ENCODE results near the gene TBC1D8.

The TBC1D8 gene

DNA sequence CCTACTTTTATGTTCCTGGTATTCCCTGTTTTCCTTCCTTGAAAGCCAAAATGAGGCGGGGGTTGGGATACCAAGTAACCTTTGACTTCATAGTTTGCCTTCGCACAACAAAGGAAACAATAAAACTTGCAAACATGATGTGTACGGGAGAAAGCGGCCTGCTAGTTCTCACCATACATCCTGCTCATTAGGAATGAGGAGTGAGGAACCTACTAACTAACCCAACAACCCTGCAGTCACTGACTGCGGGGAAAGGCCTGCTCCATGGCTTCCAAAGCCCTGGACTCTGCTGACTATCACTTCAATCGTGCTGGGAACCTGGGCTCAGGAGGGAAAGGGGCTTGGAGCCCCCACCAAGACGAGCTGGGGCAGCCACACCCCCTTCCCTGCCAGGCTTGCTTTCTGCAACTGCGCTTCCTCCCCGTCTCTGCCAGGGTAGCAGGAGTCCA is 124.9 kb downstream of the TBC1D8 start:
- H3K4me3 ChIP-seq (ENCODE audit: low read depth, low read length), result no peak overlapping the region
- no peak for DNase-seq (ENCODE audit: low read depth)
- TF ChIP-seq CTCF (conservative IDR thresholded peaks at IDR 0.05; ENCODE audit: low read depth, low read length), result no peak

DNA sequence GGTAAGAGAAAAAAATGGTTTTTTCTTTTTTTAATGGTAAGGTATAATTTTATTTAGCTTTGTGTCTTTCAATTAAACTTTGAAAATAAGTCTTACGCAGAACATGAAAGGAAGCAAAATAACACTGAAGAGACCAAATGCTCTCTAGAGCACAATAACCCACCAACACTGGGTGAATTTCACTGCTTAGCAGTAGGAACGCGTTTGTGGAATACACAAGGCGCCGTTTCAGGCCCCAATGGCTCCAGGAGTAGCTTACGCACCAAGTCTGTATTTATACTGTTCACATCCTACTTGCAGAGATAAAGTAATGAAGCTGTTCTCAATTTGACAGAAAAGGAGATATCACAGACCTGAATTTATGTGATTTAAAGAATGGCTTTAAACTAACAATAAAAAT is 125.6 kb downstream of the TBC1D8 start:
- no peak for DNase-seq (ENCODE audit: low read depth)
- no peak for TF ChIP-seq CTCF (conservative IDR thresholded peaks at IDR 0.05; ENCODE audit: low read depth, low read length)
- no peak overlapping the region for H3K4me3 ChIP-seq (ENCODE audit: low read depth, low read length)

DNA sequence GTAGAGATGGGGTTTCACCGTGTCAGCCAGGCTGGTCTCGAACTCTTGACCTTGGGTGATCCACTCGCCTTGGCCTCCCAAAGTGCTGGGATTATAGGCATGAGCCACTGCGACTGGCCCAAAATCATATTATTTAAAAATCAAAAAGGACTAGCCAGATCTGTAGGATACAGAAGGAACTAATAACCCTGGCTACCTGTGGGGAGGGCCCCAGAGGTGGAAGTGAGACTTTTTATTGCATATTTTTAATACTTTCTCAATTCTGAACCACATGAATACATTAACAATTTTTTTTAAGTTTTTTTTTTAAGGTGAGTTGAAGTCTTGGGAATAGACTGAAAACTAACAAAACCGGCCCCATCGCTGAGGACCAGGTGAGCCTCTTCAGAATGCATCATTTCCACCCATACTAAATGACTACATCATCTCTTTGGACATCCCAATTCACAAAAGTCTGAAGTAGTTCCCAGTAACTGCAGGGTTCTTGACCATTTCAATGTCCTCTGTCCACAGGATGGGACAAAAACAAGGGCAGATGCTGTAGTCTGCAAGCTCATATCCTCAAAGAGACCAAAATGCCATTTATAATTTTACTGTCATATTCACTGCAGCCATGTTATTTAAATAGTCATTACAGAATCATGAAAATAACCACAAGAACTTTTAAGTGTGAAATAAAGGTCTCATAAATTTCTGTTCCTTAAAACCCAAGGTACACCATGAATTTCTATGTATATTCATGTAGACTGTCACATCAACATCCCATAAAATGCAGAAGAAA is 127.7 kb downstream of the TBC1D8 start:
- DNase-seq (ENCODE audit: low read depth), result no peak
- TF ChIP-seq CTCF (conservative IDR thresholded peaks at IDR 0.05; ENCODE audit: low read depth, low read length), result no peak
- H3K4me3 ChIP-seq (ENCODE audit: low read depth, low read length), result no peak overlapping the region

- no peak for DNase-seq (ENCODE audit: low read depth)
- no peak overlapping the region for H3K4me3 ChIP-seq (ENCODE audit: low read depth, low read length)
- TF ChIP-seq CTCF (conservative IDR thresholded peaks at IDR 0.05; ENCODE audit: low read depth, low read length), result no peak
Measured at GRCh38 chr2:101022221-101022620, 129.0 kb downstream of the TBC1D8 start.

DNA sequence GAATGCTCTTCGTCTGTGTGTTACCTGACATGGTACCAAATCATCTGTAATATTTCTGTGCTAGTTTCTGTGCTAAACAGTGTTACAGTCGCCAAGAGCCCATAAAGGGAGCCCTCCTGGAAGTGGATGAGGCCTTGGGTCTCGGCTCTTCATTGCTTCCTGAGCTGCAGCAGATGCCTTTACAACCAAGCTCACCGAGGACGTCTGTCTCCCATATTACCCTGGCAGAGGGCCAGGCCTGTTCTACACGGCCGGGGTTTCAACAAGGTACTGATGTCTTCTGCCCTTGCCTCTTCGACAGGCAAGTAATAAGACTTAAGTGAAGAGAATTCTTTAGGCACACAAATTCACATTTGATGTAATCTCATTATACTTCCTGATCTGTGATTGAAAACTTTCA is 132.2 kb downstream of the TBC1D8 start:
- no peak for TF ChIP-seq CTCF (conservative IDR thresholded peaks at IDR 0.05; ENCODE audit: low read depth, low read length)
- no peak for DNase-seq (ENCODE audit: low read depth)
- H3K4me3 ChIP-seq (ENCODE audit: low read depth, low read length), result no peak overlapping the region

GRCh38 chr2:101017371-101017770 is 133.8 kb downstream of the TBC1D8 start:
- H3K4me3 ChIP-seq (ENCODE audit: low read depth, low read length), result no peak overlapping the region
- DNase-seq (ENCODE audit: low read depth), result no peak
- TF ChIP-seq CTCF (conservative IDR thresholded peaks at IDR 0.05; ENCODE audit: low read depth, low read length), result no peak

- no peak for DNase-seq (ENCODE audit: low read depth)
- no peak for TF ChIP-seq CTCF (conservative IDR thresholded peaks at IDR 0.05; ENCODE audit: low read depth, low read length)
- H3K4me3 ChIP-seq (ENCODE audit: low read depth, low read length), result no peak overlapping the region
Measured at GRCh38 chr2:101014264-101014857, 136.8 kb downstream of the TBC1D8 start.

Measured in choroid plexus epithelial cell (primary cell).